Measurements from ENCODE around the gene BLOC1S3. TPM values are rescaled to one million over a fixed set of nuclear protein-coding genes. Genes with fewer than 3 reads are reported as not detected.
A peak's percentile ranks its signal among the peaks of the same experiment; 100 is the strongest.

The BLOC1S3 gene
- total RNA-seq, 1 donor from 2014 or later = 8.0 TPM

GRCh38 chr19:45162608-45163143, 15.9 kb upstream of the BLOC1S3 start:
- Mint-ChIP-seq H3K27ac (no peak overlapping the region), H3K36me3 (no peaks in the 10 kb centered on the region), H3K9me3 (no peaks in the 10 kb centered on the region), H3K27me3 (ENCODE audit: low read depth) (peaks cover 9% of the 10 kb centered on the region), H3K4me1 (peaks cover 25% of the 10 kb centered on the region), H3K4me3 (no peak overlapping the region)
- no peak for TF ChIP-seq CTCF (IDR thresholded peaks at IDR 0.05; ENCODE audit: unreplicated experiment)
- no peak for DNase-seq (ENCODE audit: low spot score in 2 of 2, unreplicated experiment in 2 of 2)

GRCh38 chr19:45163156-45163555, 15.4 kb upstream of the BLOC1S3 start:
- no peak overlapping the region for H3K27ac Mint-ChIP-seq
- no peaks in the 10 kb centered on the region for H3K9me3 Mint-ChIP-seq
- H3K4me1 Mint-ChIP-seq = peaks cover 25% of the 10 kb centered on the region
- no peak for TF ChIP-seq CTCF (IDR thresholded peaks at IDR 0.05; ENCODE audit: unreplicated experiment)
- H3K27me3 Mint-ChIP-seq (ENCODE audit: low read depth) = peaks cover 6% of the 10 kb centered on the region
- no peak for DNase-seq (ENCODE audit: low spot score in 2 of 2, unreplicated experiment in 2 of 2)
- H3K36me3 Mint-ChIP-seq = no peaks in the 10 kb centered on the region
- no peak overlapping the region for H3K4me3 Mint-ChIP-seq

- H3K36me3 Mint-ChIP-seq = no peaks in the 10 kb centered on the region
- peaks cover 25% of the 10 kb centered on the region for H3K4me1 Mint-ChIP-seq
- no peak overlapping the region for H3K4me3 Mint-ChIP-seq
Measured at GRCh38 chr19:45163751-45164460, 14.7 kb upstream of the BLOC1S3 start.

GRCh38 chr19:45164577-45165335, 13.8 kb upstream of the BLOC1S3 start:
- H3K9me3 Mint-ChIP-seq = no peaks in the 10 kb centered on the region
- no peak overlapping the region for H3K27ac Mint-ChIP-seq
- peaks cover 25% of the 10 kb centered on the region for H3K4me1 Mint-ChIP-seq
- no peak for TF ChIP-seq CTCF (IDR thresholded peaks at IDR 0.05; ENCODE audit: unreplicated experiment)
- H3K27me3 Mint-ChIP-seq (ENCODE audit: low read depth) = peaks cover 6% of the 10 kb centered on the region
- peak; percentile 28 to 53 for DNase-seq (ENCODE audit: low spot score in 2 of 2, unreplicated experiment in 2 of 2)
- H3K36me3 Mint-ChIP-seq = no peaks in the 10 kb centered on the region
- H3K4me3 Mint-ChIP-seq = no peak overlapping the region

More at GRCh38 chr19:45163751-45164460, 14.7 kb upstream of the BLOC1S3 start:
- peaks cover 6% of the 10 kb centered on the region for H3K27me3 Mint-ChIP-seq (ENCODE audit: low read depth)
- no peak overlapping the region for H3K27ac Mint-ChIP-seq
- TF ChIP-seq CTCF (IDR thresholded peaks at IDR 0.05; ENCODE audit: unreplicated experiment) = no peak
- H3K9me3 Mint-ChIP-seq = no peaks in the 10 kb centered on the region
- no peak for DNase-seq (ENCODE audit: low spot score in 2 of 2, unreplicated experiment in 2 of 2)

GRCh38 chr19:45166723-45167252, 11.8 kb upstream of the BLOC1S3 start:
- peak overlapping the region; percentile 67 for H3K27ac Mint-ChIP-seq
- no peak for TF ChIP-seq CTCF (IDR thresholded peaks at IDR 0.05; ENCODE audit: unreplicated experiment)
- DNase-seq (ENCODE audit: low spot score in 2 of 2, unreplicated experiment in 2 of 2) = no peak
- no peaks in the 10 kb centered on the region for H3K9me3 Mint-ChIP-seq
- H3K4me1 Mint-ChIP-seq = peaks cover 9% of the 10 kb centered on the region
- H3K27me3 Mint-ChIP-seq (ENCODE audit: low read depth) = no peaks in the 10 kb centered on the region
- no peaks in the 10 kb centered on the region for H3K36me3 Mint-ChIP-seq
- no peak overlapping the region for H3K4me3 Mint-ChIP-seq

Data from mesothelial cell of epicardium (in vitro differentiated cells).